Caco-2 (cell line): ENCODE data around the gene RFC4. TPM values are rescaled to one million over a fixed set of nuclear protein-coding genes. Genes with fewer than 3 reads are reported as not detected.

Source experiments
- BruUV-seq: library from RNA; stranded (reverse); fragments of 400-500 nt; replicated peaks from 2 replicates; lab custom pipeline; 2021; lab: Mats Ljungman, UMichigan
- CTCF ChIA-PET: fragments of 300-600 bp; sonication (Branson Sonifier 250); formaldehyde crosslinking; loops from one replicate; lab custom pipeline; 2022; ENCODE audit warnings: antibody characterized with exemption; lab: Charles Lee
- POLR2A ChIA-PET: fragments of 300-600 bp; sonication (Branson Sonifier 250); formaldehyde crosslinking; loops from one replicate; lab custom pipeline; 2022; ENCODE audit warnings: antibody characterized with exemption; lab: Charles Lee
- DNase-seq, 2 experiments: peaks; one replicate each; pipeline versions ENCODE4 v3.0.0 to v3.0.0-alpha.2; 2020 to 2022
- H3K27me3 ChIP-seq: replicated peaks from 2 replicates; pipeline ENCODE4 v1.6.0; 2011; ENCODE audit warnings: low read length; ENCODE audit not compliant: control insufficient read depth, insufficient read depth
- H3K36me3 ChIP-seq: 2 replicates; pipeline ENCODE4 v1.5.1; 2011; ENCODE audit warnings: low read length; ENCODE audit not compliant: control insufficient read depth, insufficient read depth
- H3K4me1 ChIP-seq: fragments of 250-450 bp; sonication (Bioruptor Pico); 2 replicates; pipeline ENCODE4 v1.5.1; 2020; ENCODE audit warnings: mild to moderate bottlenecking
- H3K4me3 ChIP-seq: 2 replicates; pipeline ENCODE4 v1.5.1; 2011; ENCODE audit warnings: low read depth, mild to moderate bottlenecking, control low read depth, low read length
- H3K9me3 ChIP-seq: fragments of 250-450 bp; sonication (Bioruptor Pico); 2 replicates; pipeline ENCODE4 v1.5.1; 2020; ENCODE audit warnings: mild to moderate bottlenecking, moderate library complexity
- H3K27ac Mint-ChIP-seq: one replicate; pipeline ENCODE4 v1.8.0; 2022; ENCODE audit warnings: mixed read lengths; ENCODE audit not compliant: unreplicated experiment
- H3K27me3 Mint-ChIP-seq: one replicate; pipeline ENCODE4 v1.8.0; 2022; ENCODE audit warnings: mixed read lengths; ENCODE audit not compliant: insufficient read depth, unreplicated experiment
- H3K36me3 Mint-ChIP-seq: one replicate; pipeline ENCODE4 v1.8.0; 2022; ENCODE audit warnings: mild to moderate bottlenecking, mixed read lengths; ENCODE audit not compliant: insufficient read depth, unreplicated experiment
- H3K4me1 Mint-ChIP-seq: one replicate; pipeline ENCODE4 v1.8.0; 2022; ENCODE audit warnings: low read depth, mixed read lengths; ENCODE audit not compliant: unreplicated experiment
- H3K4me3 Mint-ChIP-seq: one replicate; pipeline ENCODE4 v1.8.0; 2022; ENCODE audit warnings: mild to moderate bottlenecking, moderate library complexity, mixed read lengths; ENCODE audit not compliant: unreplicated experiment
- H3K9me3 Mint-ChIP-seq: one replicate; pipeline ENCODE4 v1.8.0; 2022; ENCODE audit warnings: mixed read lengths; ENCODE audit not compliant: unreplicated experiment
- intact Hi-C: fragments of 100-400 bp; cut with micrococcal nuclease; formaldehyde crosslinking; loops from one replicate; pipeline ENCODE4 v1.10.0; 2022; ENCODE audit not compliant: unreplicated experiment
- total RNA-seq: library from RNA; stranded (reverse); gene quantifications from 2 replicates; pipeline ENCODE4 v1.2.3, GENCODE V29; 2022
- TF ChIP-seq, protein P1 (sequence below), 2 experiments: fragments of 200-600 bp in 1 of 2; IDR thresholded peaks; 1 replicate in 1 of 2; 2 replicates in 1 of 2; pipeline versions ENCODE4 v1.5.1 to v1.8.0; 2011 to 2022; ENCODE audit warnings: antibody characterized with exemption in 1 of 2, control low read depth in 1 of 2, inconsistent platforms in 1 of 2, low read depth in 1 of 2, low read length in 1 of 2, mild to moderate bottlenecking in 1 of 2, moderate library complexity in 1 of 2; ENCODE audit not compliant: insufficient read depth in 1 of 2, severe bottlenecking in 1 of 2, unreplicated experiment in 1 of 2

The RFC4 gene
- total RNA-seq, 1 experiment from 2014 or later: 62.2 TPM

DNA sequence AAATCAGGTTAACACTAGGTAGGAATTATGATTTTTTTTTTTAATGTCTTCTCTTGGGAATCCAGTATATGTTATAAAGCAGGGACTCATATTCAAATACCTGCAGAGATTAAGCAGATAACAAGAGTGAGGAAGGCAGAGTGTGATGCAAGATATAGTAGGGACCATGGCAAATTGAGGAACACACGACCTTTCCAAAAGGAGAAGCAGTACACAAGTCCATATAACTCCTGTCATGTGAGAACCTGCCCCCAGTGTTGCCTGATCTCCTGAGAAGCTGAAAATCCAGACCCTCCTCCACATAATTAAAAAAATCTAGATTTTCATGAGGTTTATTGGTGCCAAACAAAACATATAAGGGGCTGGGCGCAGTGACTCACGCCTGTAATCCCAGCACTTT lies 3.6 kb downstream of the RFC4 start:
- TF ChIP-seq, protein P1, sequence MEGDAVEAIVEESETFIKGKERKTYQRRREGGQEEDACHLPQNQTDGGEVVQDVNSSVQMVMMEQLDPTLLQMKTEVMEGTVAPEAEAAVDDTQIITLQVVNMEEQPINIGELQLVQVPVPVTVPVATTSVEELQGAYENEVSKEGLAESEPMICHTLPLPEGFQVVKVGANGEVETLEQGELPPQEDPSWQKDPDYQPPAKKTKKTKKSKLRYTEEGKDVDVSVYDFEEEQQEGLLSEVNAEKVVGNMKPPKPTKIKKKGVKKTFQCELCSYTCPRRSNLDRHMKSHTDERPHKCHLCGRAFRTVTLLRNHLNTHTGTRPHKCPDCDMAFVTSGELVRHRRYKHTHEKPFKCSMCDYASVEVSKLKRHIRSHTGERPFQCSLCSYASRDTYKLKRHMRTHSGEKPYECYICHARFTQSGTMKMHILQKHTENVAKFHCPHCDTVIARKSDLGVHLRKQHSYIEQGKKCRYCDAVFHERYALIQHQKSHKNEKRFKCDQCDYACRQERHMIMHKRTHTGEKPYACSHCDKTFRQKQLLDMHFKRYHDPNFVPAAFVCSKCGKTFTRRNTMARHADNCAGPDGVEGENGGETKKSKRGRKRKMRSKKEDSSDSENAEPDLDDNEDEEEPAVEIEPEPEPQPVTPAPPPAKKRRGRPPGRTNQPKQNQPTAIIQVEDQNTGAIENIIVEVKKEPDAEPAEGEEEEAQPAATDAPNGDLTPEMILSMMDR (IDR thresholded peaks at IDR 0.05; ENCODE audit: insufficient read depth in 1 of 2, low read depth in 1 of 2, low read length in 1 of 2, severe bottlenecking in 1 of 2, unreplicated experiment in 1 of 2): no peak
- no peaks in the 10 kb centered on the region for H3K4me1 Mint-ChIP-seq
- no TSS peak for BruUV-seq
- Histone ChIP-seq H3K4me1 (no peaks in the 10 kb centered on the region), H3K4me3 (no peak overlapping the region), H3K36me3 (no peaks in the 10 kb centered on the region), H3K9me3 (no peaks in the 10 kb centered on the region), H3K27me3 (no peaks in the 10 kb centered on the region)
- intact Hi-C loops: no loop called here
- no peak overlapping the region for H3K4me3 Mint-ChIP-seq
- H3K27me3 Mint-ChIP-seq: no peaks in the 10 kb centered on the region
- ChIA-PET POLR2A (no interaction called here), CTCF (no interaction called here)
- no peak overlapping the region for H3K27ac Mint-ChIP-seq
- no peaks in the 10 kb centered on the region for H3K9me3 Mint-ChIP-seq
- DNase-seq: no peak
- peaks cover 44% of the 10 kb centered on the region for H3K36me3 Mint-ChIP-seq

GRCh38 chr3:186800285-186800684 lies 6.0 kb downstream of the RFC4 start:
- CTCF ChIA-PET: no interaction called here
- no peaks in the 10 kb centered on the region for H3K4me1 Mint-ChIP-seq
- Histone ChIP-seq H3K9me3 (no peaks in the 10 kb centered on the region), H3K27me3 (no peaks in the 10 kb centered on the region), H3K36me3 (no peaks in the 10 kb centered on the region), H3K4me3 (no peak overlapping the region), H3K4me1 (no peaks in the 10 kb centered on the region)
- no peak overlapping the region for H3K4me3 Mint-ChIP-seq
- POLR2A ChIA-PET: no interaction called here
- intact Hi-C loops: no loop called here
- H3K36me3 Mint-ChIP-seq: peaks cover 46% of the 10 kb centered on the region
- no peak overlapping the region for H3K27ac Mint-ChIP-seq
- no TSS peak for BruUV-seq
- no peak for DNase-seq
- H3K27me3 Mint-ChIP-seq: no peaks in the 10 kb centered on the region
- no peaks in the 10 kb centered on the region for H3K9me3 Mint-ChIP-seq
- TF ChIP-seq, protein P1 (IDR thresholded peaks at IDR 0.05; ENCODE audit: insufficient read depth in 1 of 2, low read depth in 1 of 2, low read length in 1 of 2, severe bottlenecking in 1 of 2, unreplicated experiment in 1 of 2): no peak

- Mint-ChIP-seq H3K27ac (no peak overlapping the region), H3K36me3 (peaks cover 56% of the 10 kb centered on the region), H3K4me1 (no peaks in the 10 kb centered on the region), H3K4me3 (no peak overlapping the region), H3K27me3 (no peaks in the 10 kb centered on the region), H3K9me3 (no peaks in the 10 kb centered on the region)
- H3K4me1 ChIP-seq: no peaks in the 10 kb centered on the region
- intact Hi-C loops: no loop called here
- TF ChIP-seq, protein P1 (IDR thresholded peaks at IDR 0.05; ENCODE audit: insufficient read depth in 1 of 2, low read depth in 1 of 2, low read length in 1 of 2, severe bottlenecking in 1 of 2, unreplicated experiment in 1 of 2): no peak
- ChIA-PET CTCF (no interaction called here), POLR2A (no interaction called here)
- H3K9me3 ChIP-seq: no peaks in the 10 kb centered on the region
- no TSS peak for BruUV-seq
- no peaks in the 10 kb centered on the region for H3K27me3 ChIP-seq
- no peaks in the 10 kb centered on the region for H3K36me3 ChIP-seq
- no peak overlapping the region for H3K4me3 ChIP-seq
- no peak for DNase-seq
These were observed 7.9 kb downstream of the RFC4 start for GRCh38 chr3:186798239-186798874.
